ENCODE measurements around the gene SCRN1. TPM values are rescaled to one million over a fixed set of nuclear protein-coding genes. Genes with fewer than 3 reads are reported as not detected.

Gene SCRN1
- total and polyA plus RNA-seq, 2 donors from 2014 or later = 22.2 to 85.6 TPM

DNA sequence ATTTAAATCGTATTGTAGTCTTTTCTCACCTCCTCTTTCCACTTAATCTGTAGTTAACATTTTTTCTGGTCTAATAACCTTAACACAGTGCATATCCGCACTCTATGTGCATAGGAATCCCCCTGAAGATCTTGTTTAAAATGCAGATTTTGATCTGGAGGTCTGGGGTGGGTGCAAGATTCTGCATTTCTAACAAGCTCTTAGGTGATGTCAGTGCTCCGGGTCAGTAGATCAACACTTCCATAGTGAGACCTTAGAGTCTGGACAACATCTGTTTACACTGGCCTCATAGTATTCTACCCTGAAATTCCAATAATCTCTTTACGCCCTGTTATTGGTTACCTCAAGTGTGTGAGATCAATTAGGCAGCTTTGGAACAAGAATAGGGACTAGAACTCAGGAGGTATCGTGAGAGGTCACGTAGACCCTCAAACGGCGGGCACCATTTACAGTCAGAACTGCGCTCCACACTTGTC is 38.2 kb upstream of the SCRN1 start:
- TF ChIP-seq, protein P1, sequence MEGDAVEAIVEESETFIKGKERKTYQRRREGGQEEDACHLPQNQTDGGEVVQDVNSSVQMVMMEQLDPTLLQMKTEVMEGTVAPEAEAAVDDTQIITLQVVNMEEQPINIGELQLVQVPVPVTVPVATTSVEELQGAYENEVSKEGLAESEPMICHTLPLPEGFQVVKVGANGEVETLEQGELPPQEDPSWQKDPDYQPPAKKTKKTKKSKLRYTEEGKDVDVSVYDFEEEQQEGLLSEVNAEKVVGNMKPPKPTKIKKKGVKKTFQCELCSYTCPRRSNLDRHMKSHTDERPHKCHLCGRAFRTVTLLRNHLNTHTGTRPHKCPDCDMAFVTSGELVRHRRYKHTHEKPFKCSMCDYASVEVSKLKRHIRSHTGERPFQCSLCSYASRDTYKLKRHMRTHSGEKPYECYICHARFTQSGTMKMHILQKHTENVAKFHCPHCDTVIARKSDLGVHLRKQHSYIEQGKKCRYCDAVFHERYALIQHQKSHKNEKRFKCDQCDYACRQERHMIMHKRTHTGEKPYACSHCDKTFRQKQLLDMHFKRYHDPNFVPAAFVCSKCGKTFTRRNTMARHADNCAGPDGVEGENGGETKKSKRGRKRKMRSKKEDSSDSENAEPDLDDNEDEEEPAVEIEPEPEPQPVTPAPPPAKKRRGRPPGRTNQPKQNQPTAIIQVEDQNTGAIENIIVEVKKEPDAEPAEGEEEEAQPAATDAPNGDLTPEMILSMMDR (IDR thresholded peaks at IDR 0.05; ENCODE audit: borderline replicate concordance, extremely low read depth, insufficient read depth) = no peak
- H3K27ac ChIP-seq (ENCODE audit: low read depth in 2 of 2, low read length in 2 of 2) = peak overlapping the region; percentile 81 to 90
- H3K9ac ChIP-seq (ENCODE audit: low read length in 3 of 3) = peak overlapping the region; percentile 9 to 99 (median 82)
- DNase-seq (no peak), FAIRE-seq (no peak)
- H3K9me3 ChIP-seq (ENCODE audit: control insufficient read depth in 2 of 3, insufficient read depth in 1 of 3, low read length in 3 of 3) = no peaks in the 10 kb centered on the region
- peak overlapping the region; percentile 77 to 100 (median 93) for H3K4me3 ChIP-seq (ENCODE audit: low read length in 3 of 3)
- peaks cover 0 to 20% (median 9%) of the 10 kb centered on the region in 3 donors for H3K4me1 ChIP-seq (ENCODE audit: control insufficient read depth in 2 of 3, insufficient read depth in 2 of 3, low read depth in 1 of 3, low read length in 3 of 3)
- intact Hi-C loops (cut with DNase I) = no loop called here
- no peaks in the 10 kb centered on the region for H3K36me3 ChIP-seq (ENCODE audit: control insufficient read depth in 2 of 3, insufficient read depth in 3 of 3, low read length in 3 of 3)
- no peaks in the 10 kb centered on the region for H3K27me3 ChIP-seq (ENCODE audit: control insufficient read depth, insufficient read depth, low read length)

DNA sequence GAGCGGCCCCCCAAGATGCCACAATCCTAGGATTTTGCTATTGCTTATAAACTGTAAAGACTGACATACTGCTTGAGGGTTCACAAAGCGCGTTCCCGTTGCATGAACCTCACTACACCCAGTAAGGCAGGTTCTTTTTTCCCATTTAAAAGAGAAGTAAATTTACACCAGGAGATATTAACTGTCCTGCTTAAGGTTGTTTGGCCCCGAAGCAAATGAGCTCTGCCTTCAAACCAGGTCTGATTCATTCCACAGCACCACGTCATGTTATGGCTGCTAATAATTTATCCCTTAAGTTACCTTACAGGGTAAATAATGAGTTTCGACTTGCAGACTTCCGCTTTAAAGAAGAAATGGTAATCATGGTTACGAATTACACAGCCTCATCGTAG is 37.5 kb upstream of the SCRN1 start:
- intact Hi-C loops (cut with DNase I) = no loop called here
- DNase-seq = peak in 1 of 5 donors; percentile 67
- Histone ChIP-seq H3K27me3 (ENCODE audit: control insufficient read depth, insufficient read depth, low read length) (no peaks in the 10 kb centered on the region), H3K4me1 (ENCODE audit: control insufficient read depth in 2 of 3, insufficient read depth in 2 of 3, low read depth in 1 of 3, low read length in 3 of 3) (peaks cover 0 to 20% (median 9%) of the 10 kb centered on the region in 3 donors), H3K36me3 (ENCODE audit: control insufficient read depth in 2 of 3, insufficient read depth in 3 of 3, low read length in 3 of 3) (no peaks in the 10 kb centered on the region), H3K9ac (ENCODE audit: low read length in 3 of 3) (peak overlapping the region; percentile 67 to 99 (median 82)), H3K9me3 (ENCODE audit: control insufficient read depth in 2 of 3, insufficient read depth in 1 of 3, low read length in 3 of 3) (no peaks in the 10 kb centered on the region), H3K4me3 (ENCODE audit: low read length in 3 of 3) (peak overlapping the region; percentile 77 to 100 (median 93)), H3K27ac (ENCODE audit: low read depth in 2 of 2, low read length in 2 of 2) (peak overlapping the region; percentile 44 to 90)
- TF ChIP-seq, protein P1 (IDR thresholded peaks at IDR 0.05; ENCODE audit: borderline replicate concordance, extremely low read depth, insufficient read depth) = no peak
- FAIRE-seq = no peak

DNA sequence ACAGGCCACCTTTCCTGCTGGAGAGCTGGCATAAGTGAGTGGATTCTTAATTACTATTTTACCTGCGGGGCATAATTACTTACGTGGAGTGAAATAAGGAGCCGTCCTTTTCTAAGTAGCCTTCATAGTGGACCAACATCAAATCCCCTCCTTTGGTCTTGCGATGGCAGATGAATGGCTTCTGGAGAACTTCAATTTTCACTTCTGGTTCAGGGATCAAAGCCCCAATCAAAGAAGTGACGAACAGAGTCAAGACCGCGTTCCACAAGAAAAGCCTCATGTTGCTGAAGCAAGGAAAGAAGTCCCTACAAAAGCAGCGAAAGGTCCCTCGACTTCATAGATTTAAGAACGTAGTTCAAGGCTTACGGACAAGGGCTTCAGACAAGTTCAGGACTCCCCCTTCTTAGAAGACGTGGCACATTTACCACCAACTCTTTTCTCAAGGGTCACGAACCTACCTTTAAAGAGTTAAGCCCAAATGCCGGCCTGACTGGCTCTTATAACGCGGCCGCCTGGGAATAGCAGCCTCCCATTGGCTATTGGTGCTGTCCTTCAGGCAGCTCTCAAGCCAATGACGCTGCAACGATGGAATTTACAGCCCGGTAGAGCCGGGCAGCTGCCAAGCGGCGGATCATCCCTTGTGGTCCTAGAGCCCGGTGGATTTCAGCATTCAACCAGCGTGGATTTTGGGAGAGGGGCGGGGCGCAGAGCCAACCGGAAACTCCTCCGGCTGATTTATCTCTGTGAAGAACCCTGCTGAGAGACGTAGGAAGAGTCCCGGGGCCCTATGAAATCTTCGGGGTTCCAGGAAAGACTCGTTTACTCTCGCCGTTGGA is 36.8 kb upstream of the SCRN1 start, which contains the start of gene FKBP14:
Gene FKBP14, minus strand, starts transcription at position 474 of the 836 bp plus-strand sequence. Its CDS starts 194 bp downstream, at position 280.
- peak; percentile 97 to 99 (median 98) for DNase-seq
- H3K9me3 ChIP-seq (ENCODE audit: control insufficient read depth in 2 of 3, insufficient read depth in 1 of 3, low read length in 3 of 3) = no peaks in the 10 kb centered on the region
- TF ChIP-seq, protein P1 (IDR thresholded peaks at IDR 0.05; ENCODE audit: borderline replicate concordance, extremely low read depth, insufficient read depth) = no peak
- no peaks in the 10 kb centered on the region for H3K36me3 ChIP-seq (ENCODE audit: control insufficient read depth in 2 of 3, insufficient read depth in 3 of 3, low read length in 3 of 3)
- peak within 1 kb of the TSS; percentile 93 to 100 (median 99) for H3K4me3 ChIP-seq (ENCODE audit: low read length in 3 of 3)
- peaks cover 0 to 20% (median 9%) of the 10 kb centered on the region in 3 donors for H3K4me1 ChIP-seq (ENCODE audit: control insufficient read depth in 2 of 3, insufficient read depth in 2 of 3, low read depth in 1 of 3, low read length in 3 of 3)
- peak; percentile 95 for FAIRE-seq
- peak within 1 kb of the TSS; percentile 67 to 99 (median 82) for H3K9ac ChIP-seq (ENCODE audit: low read length in 3 of 3)
- H3K27ac ChIP-seq (ENCODE audit: low read depth in 2 of 2, low read length in 2 of 2) = peak within 1 kb of the TSS; percentile 81 to 90
- intact Hi-C loops (cut with DNase I) = no loop called here
- H3K27me3 ChIP-seq (ENCODE audit: control insufficient read depth, insufficient read depth, low read length) = no peaks in the 10 kb centered on the region

Measured in kidney (tissue), 14 donors.